Stimulated activated CD8-positive, alpha-beta memory T cell treated with anti-CD3 and anti-CD28 coated beads, Interleukin-7, amount 100 ng/mL, for 24 hours (primary cell): Measurements from ENCODE around the gene MYH10.

Experiments
- DNase-seq: peaks from one replicate; pipeline ENCODE4 v3.0.0-alpha.2; 2020; ENCODE audit warnings: low read depth

The MYH10 gene

GRCh38 chr17:8473451-8474192 lies 156.9 kb downstream of the MYH10 start:
- no peak for DNase-seq

- DNase-seq: no peak
These were observed 157.9 kb downstream of the MYH10 start for GRCh38 chr17:8472663-8473062.

DNA sequence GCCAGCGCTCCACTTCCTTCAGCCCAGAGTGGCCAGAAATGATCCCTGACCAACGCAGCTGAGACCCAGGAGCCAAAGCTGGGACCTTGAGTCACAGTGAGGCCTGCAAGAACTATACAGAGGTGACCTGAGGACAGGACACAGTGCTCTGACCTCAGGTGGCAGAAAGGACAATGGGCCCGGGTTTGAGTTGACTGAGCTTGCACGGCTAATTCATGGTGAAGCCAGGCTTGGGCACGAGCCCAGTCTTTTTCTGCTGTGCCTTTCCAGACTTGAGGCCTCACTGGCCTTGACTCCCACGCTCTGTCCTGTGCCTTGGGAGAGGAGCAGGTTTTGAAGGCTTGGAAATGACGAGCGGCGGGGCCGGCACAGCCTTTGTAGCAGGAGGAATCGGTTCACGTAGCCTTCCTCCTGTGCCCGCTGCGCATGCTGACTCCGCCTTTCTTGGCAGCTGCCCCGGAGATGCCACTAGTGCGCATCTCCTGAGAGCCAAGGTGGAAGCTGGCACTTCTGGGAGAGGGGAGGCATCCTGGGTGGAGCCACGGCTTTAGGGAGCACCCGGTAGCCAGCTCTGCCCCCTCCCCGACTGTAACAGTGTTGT lies 160.0 kb downstream of the MYH10 start:
- no peak for DNase-seq

GRCh38 chr17:8469964-8470363 lies 160.6 kb downstream of the MYH10 start:
- no peak for DNase-seq

DNA sequence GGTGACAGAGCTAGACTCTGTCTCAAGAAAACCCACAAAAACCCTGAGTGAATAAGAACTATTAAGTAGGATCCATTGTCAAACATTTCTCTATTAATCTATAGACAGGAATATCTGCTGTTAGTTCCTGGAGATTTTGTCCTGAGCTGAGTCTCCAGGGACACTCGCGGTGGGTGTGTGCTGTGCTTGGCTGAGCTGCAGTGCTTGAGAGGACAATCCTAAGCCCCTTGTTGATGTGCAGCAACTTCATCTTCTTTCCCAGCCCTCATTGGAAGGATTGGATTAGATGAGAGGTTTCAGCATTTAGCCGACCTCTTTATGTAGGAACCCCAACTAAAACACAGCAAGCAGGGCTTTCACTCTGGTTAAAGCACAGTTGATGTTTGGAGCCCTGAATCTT lies 161.5 kb downstream of the MYH10 start:
- DNase-seq: no peak

- DNase-seq: no peak
These were observed 162.4 kb downstream of the MYH10 start for GRCh38 chr17:8468127-8468526.

DNA sequence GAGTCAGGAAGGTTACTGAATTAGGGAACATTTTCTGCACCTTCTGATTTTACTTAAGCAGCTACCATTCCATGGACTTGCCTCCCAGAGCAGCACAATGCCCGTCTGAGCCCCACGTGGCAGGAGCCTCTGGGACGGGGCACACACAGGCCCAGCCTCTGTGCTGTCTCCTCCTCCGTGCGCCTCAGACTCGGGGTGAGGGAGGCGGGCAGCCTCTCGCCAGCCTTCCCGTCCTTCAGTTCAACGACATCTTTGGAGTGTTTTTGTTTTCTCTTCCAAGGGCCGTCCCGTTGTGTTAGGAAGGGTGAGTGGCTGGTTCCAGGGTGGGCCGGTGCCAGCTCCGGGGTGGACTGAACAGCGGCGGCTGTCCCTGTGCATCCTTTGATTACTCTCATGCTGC lies 163.0 kb downstream of the MYH10 start:
- DNase-seq: no peak

GRCh38 chr17:8466873-8467272 lies 163.7 kb downstream of the MYH10 start:
- no peak for DNase-seq

- no peak for DNase-seq
These were observed 164.1 kb downstream of the MYH10 start for GRCh38 chr17:8466456-8466855.

GRCh38 chr17:8465759-8466158 lies 164.8 kb downstream of the MYH10 start:
- no peak for DNase-seq

GRCh38 chr17:8465356-8465755 lies 165.2 kb downstream of the MYH10 start:
- DNase-seq: no peak

- DNase-seq: no peak
These were observed 165.6 kb downstream of the MYH10 start for GRCh38 chr17:8464941-8465340.

DNA sequence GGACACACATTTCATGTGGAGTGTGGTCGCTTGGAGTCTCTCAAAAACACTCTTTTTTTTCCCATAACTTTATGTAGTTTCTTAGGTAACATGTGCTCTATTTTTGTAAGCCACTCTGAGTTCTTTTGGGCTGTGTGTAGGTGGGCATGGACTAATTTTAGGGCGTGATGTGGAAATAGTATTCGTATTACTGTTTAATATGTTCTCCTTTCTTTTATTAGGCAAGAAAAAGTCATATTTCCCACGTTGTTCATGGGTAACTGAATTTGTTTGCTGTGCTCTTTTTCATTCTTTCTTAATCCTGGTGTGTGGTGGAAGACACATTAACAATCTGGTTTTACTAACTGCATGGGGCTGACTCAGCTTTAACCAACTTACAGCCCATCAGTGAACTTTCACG lies 167.4 kb downstream of the MYH10 start:
- no peak for DNase-seq

DNA sequence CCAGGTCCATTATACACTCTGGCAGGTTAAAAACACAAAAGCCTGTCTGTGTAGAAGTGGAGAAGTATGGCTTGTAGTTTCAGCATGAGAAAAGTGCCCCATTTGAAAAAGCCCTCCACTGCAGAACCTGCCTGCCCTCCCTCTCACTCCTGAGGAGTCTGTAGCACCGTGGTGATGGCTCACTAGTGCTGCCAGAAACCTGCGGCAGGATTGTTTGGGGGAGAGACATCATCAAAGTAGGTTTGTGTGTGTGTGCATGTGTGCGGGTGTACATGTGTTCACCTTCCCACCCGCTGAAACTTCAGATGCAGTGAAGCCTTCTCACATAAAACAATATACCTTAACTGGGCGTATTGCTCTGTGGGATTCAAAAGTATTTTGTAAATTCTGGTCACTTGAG lies 168.0 kb downstream of the MYH10 start:
- no peak for DNase-seq

DNA sequence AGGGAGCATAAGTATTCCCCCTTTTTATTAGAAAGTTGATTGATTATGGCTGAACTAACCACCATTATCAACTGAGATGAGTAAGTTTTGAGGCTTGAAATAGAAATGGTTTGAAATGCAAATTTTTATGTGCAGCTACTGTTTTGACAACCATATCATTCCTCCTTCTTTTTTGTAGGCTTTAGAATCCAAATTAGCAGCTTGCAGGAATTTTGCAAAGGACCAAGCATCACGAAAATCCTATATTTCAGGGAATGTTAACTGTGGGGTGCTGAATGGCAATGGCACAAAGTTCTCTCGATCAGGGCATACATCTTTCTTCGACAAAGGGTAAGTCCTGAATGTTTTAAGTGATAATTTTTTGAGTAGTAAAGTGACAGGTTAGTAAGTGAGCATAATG lies 170.7 kb downstream of the MYH10 start:
- no peak for DNase-seq

DNA sequence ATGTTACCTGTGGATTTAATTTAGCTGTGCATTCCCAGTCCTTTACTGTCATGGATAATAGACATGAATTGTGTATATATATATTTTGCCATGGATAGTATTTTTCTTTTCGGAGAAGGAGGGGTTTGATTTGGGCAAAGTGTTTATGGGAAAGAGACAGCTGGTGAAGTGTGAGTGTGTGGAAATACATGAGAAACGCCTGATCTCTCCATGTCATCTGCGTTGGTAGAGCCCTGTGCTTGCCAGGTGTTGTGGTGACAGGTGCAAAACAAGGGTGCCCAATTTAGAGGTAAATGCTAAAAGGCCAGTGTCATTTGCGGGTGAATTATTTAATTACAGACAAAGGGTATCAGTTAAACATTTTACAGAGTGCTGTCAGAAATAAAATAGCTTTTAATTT lies 171.4 kb downstream of the MYH10 start:
- no peak for DNase-seq

DNA sequence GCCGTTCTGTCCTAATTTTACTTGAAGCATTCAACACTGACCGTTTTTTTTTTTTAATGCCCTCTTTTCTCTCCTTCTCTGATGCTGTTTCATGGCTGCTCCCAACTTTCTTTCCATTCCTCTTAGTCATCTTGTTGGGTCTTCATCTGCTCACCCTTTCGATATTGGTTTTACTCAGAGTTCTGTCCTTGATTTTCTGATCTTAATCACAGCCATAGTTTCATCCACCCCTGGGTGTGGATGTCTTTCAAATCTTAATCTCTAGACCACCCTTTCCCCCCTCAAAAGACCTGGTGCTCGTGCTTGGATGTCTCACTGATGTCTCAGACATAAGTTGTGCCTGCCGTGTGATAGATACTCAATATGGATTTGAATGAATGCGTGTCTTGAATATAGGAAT lies 172.4 kb downstream of the MYH10 start:
- DNase-seq: no peak

- DNase-seq: no peak
These were observed 174.8 kb downstream of the MYH10 start for GRCh38 chr17:8455665-8456209.

DNA sequence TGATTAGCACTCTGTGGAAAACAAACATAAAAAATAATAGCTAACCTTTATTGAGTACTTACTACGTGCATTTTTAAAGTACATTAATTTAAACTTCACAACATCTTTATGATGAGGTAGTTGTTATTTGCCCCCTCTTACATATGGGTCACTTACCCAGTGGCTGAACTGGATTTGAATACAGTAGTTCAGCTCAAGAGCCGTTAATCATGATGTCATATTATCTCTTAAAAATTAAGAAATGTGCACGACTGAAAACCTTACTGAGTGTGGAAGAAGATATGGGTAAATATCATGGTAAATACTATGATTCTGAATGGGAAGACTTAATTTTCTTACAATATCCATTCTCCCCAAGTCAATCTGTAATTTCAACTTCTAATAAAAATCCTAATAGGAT lies 177.2 kb downstream of the MYH10 start:
- no peak for DNase-seq

- no peak for DNase-seq
These were observed 178.5 kb downstream of the MYH10 start for GRCh38 chr17:8451933-8452614.

- no peak for DNase-seq
These were observed 182.2 kb downstream of the MYH10 start for GRCh38 chr17:8448310-8448709.

GRCh38 chr17:8447799-8448198 lies 182.7 kb downstream of the MYH10 start:
- DNase-seq: no peak

GRCh38 chr17:8445536-8445935 lies 185.0 kb downstream of the MYH10 start:
- no peak for DNase-seq
